Activated CD4-positive, alpha-beta T cell treated with anti-CD3 and anti-CD28 coated beads, Interleukin-2, Interleukin-6, amounts not matched to agents 100 ng/mL and 50 ng/mL, durations not matched to agents 16 hours and 8 hours (primary cell): ENCODE measurements around the gene CDK11B.
"Not testable (repeated sequence)": the region's sequence is repeated elsewhere in the genome, so short reads cannot be mapped to it uniquely, and the experiment has no call there.

Experiments used
- DNase-seq: peaks from one replicate; pipeline ENCODE4 v3.0.0-alpha.2; 2020

The CDK11B gene

GRCh38 chr1:1647567-1648241 lies 11.1 kb downstream of the CDK11B start:
- not testable (repeated sequence) for DNase-seq

GRCh38 chr1:1646326-1646725 lies 12.5 kb downstream of the CDK11B start:
- DNase-seq: not testable (repeated sequence)

- not testable (repeated sequence) for DNase-seq
Observed at GRCh38 chr1:1640711-1641461, 17.9 kb downstream of the CDK11B start.

- DNase-seq: not testable (repeated sequence)
Observed at GRCh38 chr1:1640081-1640480, 18.7 kb downstream of the CDK11B start.

GRCh38 chr1:1639368-1639767 lies 19.4 kb downstream of the CDK11B start:
- not testable (repeated sequence) for DNase-seq

- not testable (repeated sequence) for DNase-seq
Observed at GRCh38 chr1:1638528-1638927, 20.3 kb downstream of the CDK11B start.

GRCh38 chr1:1637479-1637875 lies 21.3 kb downstream of the CDK11B start:
- not testable (repeated sequence) for DNase-seq

GRCh38 chr1:1636621-1637478 lies 22.0 kb downstream of the CDK11B start:
- DNase-seq: not testable (repeated sequence)

- DNase-seq: not testable (repeated sequence)
Observed at GRCh38 chr1:1634613-1635012, 24.2 kb downstream of the CDK11B start.

GRCh38 chr1:1633409-1633808 lies 25.4 kb downstream of the CDK11B start:
- not testable (repeated sequence) for DNase-seq

GRCh38 chr1:1631782-1632420 lies 26.9 kb downstream of the CDK11B start, which contains the start of gene MMP23B:
Gene MMP23B (plus strand): TSS chr1:1632173. CDS start chr1:1632219, 46 bp downstream.
- no peak for DNase-seq

- DNase-seq: no peak
Observed at GRCh38 chr1:1630965-1631781, 27.6 kb downstream of the CDK11B start.

GRCh38 chr1:1630191-1630964 lies 28.4 kb downstream of the CDK11B start:
- DNase-seq: peak; percentile 94

GRCh38 chr1:1629430-1630190 lies 29.2 kb downstream of the CDK11B start:
- peak; percentile 64 for DNase-seq

GRCh38 chr1:1628754-1629429 lies 29.9 kb downstream of the CDK11B start:
- DNase-seq: peak; percentile 50

- DNase-seq: no peak
Observed at GRCh38 chr1:1627829-1628753, 30.7 kb downstream of the CDK11B start.

- DNase-seq: no peak
Observed at GRCh38 chr1:1627261-1627828, 31.5 kb downstream of the CDK11B start.
